Measurements from ENCODE around the gene MTHFD2.
A peak's percentile ranks its signal among the peaks of the same experiment; 100 is the strongest.
"Not testable (repeated sequence)": the region's sequence is repeated elsewhere in the genome, so short reads cannot be mapped to it uniquely, and the experiment has no call there.

The MTHFD2 gene

GRCh38 chr2:74178211-74179062 is 20.0 kb upstream of the MTHFD2 start, which contains the start of gene MOB1A:
Gene MOB1A (minus strand): TSS chr2:74178879. CDS start chr2:74178674, 205 bp downstream.
- no peaks in the 10 kb centered on the region for H3K4me1 ChIP-seq (ENCODE audit: control insufficient read depth, insufficient read depth, low read length)

GRCh38 chr2:74179063-74179865 is 19.2 kb upstream of the MTHFD2 start:
- WGBS (ENCODE audit: insufficient coverage, insufficient read length) = no CpG with 5 or more reads among the region's 25 CpGs
- Histone ChIP-seq H3K36me3 (ENCODE audit: control insufficient read depth, insufficient read depth, low read length) (no peaks in the 10 kb centered on the region), H3K27ac (ENCODE audit: low read length) (no peak overlapping the region)

More at GRCh38 chr2:74178211-74179062, 20.0 kb upstream of the MTHFD2 start, which contains the start of gene MOB1A:
- Histone ChIP-seq H3K27ac (ENCODE audit: low read length) (no peak within 1 kb of the TSS), H3K27me3 (ENCODE audit: control insufficient read depth, insufficient read depth, low read length) (no peaks in the 10 kb centered on the region), H3K36me3 (ENCODE audit: control insufficient read depth, insufficient read depth, low read length) (no peaks in the 10 kb centered on the region), H3K9me3 (ENCODE audit: control insufficient read depth, insufficient read depth, low read length) (no peaks in the 10 kb centered on the region), H3K4me3 (ENCODE audit: low read length) (peak within 1 kb of the TSS; percentile 89)
- peak; percentile 100 for DNase-seq (ENCODE audit: low read depth, low spot score)
- WGBS (ENCODE audit: insufficient coverage, insufficient read length) = no CpG with 5 or more reads among the region's 84 CpGs

GRCh38 chr2:74181739-74182138 is 16.7 kb upstream of the MTHFD2 start:
- H3K27me3 ChIP-seq (ENCODE audit: control insufficient read depth, insufficient read depth, low read length) = no peaks in the 10 kb centered on the region
- DNase-seq (ENCODE audit: low read depth, low spot score) = no peak
- no peaks in the 10 kb centered on the region for H3K9me3 ChIP-seq (ENCODE audit: control insufficient read depth, insufficient read depth, low read length)
- H3K36me3 ChIP-seq (ENCODE audit: control insufficient read depth, insufficient read depth, low read length) = no peaks in the 10 kb centered on the region
- H3K4me1 ChIP-seq (ENCODE audit: control insufficient read depth, insufficient read depth, low read length) = no peaks in the 10 kb centered on the region
- WGBS (ENCODE audit: insufficient coverage, insufficient read length) = no CpG with 5 or more reads among the region's 7 CpGs
- no peak overlapping the region for H3K27ac ChIP-seq (ENCODE audit: low read length)
- H3K4me3 ChIP-seq (ENCODE audit: low read length) = no peak overlapping the region

More at GRCh38 chr2:74179063-74179865, 19.2 kb upstream of the MTHFD2 start:
- DNase-seq (ENCODE audit: low read depth, low spot score) = no peak
- H3K9me3 ChIP-seq (ENCODE audit: control insufficient read depth, insufficient read depth, low read length) = no peaks in the 10 kb centered on the region
- H3K4me3 ChIP-seq (ENCODE audit: low read length) = no peak overlapping the region; the same call in 1 of the 2 replicates
- no peaks in the 10 kb centered on the region for H3K4me1 ChIP-seq (ENCODE audit: control insufficient read depth, insufficient read depth, low read length)
- no peaks in the 10 kb centered on the region for H3K27me3 ChIP-seq (ENCODE audit: control insufficient read depth, insufficient read depth, low read length)

- DNase-seq (ENCODE audit: low read depth, low spot score) = no peak
These were observed 14.5 kb upstream of the MTHFD2 start for GRCh38 chr2:74183878-74184277.

GRCh38 chr2:74186038-74186437 is 12.4 kb upstream of the MTHFD2 start:
- Histone ChIP-seq H3K27ac (ENCODE audit: low read length) (no peak overlapping the region), H3K9me3 (ENCODE audit: control insufficient read depth, insufficient read depth, low read length) (no peaks in the 10 kb centered on the region), H3K4me3 (ENCODE audit: low read length) (no peak overlapping the region), H3K36me3 (ENCODE audit: control insufficient read depth, insufficient read depth, low read length) (no peaks in the 10 kb centered on the region), H3K27me3 (ENCODE audit: control insufficient read depth, insufficient read depth, low read length) (no peaks in the 10 kb centered on the region), H3K4me1 (ENCODE audit: control insufficient read depth, insufficient read depth, low read length) (peaks cover 2% of the 10 kb centered on the region)
- no CpG with 5 or more reads among the region's 9 CpGs for WGBS (ENCODE audit: insufficient coverage, insufficient read length)
- DNase-seq (ENCODE audit: low read depth, low spot score) = no peak

More at GRCh38 chr2:74183878-74184277, 14.5 kb upstream of the MTHFD2 start:
- Histone ChIP-seq H3K27ac (ENCODE audit: low read length) (no peak overlapping the region), H3K9me3 (ENCODE audit: control insufficient read depth, insufficient read depth, low read length) (no peaks in the 10 kb centered on the region), H3K36me3 (ENCODE audit: control insufficient read depth, insufficient read depth, low read length) (no peaks in the 10 kb centered on the region), H3K4me1 (ENCODE audit: control insufficient read depth, insufficient read depth, low read length) (peaks cover 2% of the 10 kb centered on the region), H3K4me3 (ENCODE audit: low read length) (no peak overlapping the region), H3K27me3 (ENCODE audit: control insufficient read depth, insufficient read depth, low read length) (no peaks in the 10 kb centered on the region)
- WGBS (ENCODE audit: insufficient coverage, insufficient read length) = no CpG with 5 or more reads among the region's 2 CpGs

GRCh38 chr2:74186706-74187105 is 11.7 kb upstream of the MTHFD2 start:
- H3K36me3 ChIP-seq (ENCODE audit: control insufficient read depth, insufficient read depth, low read length); H3K27ac ChIP-seq (ENCODE audit: low read length); H3K4me1 ChIP-seq (ENCODE audit: control insufficient read depth, insufficient read depth, low read length); DNase-seq (ENCODE audit: low read depth, low spot score); H3K4me3 ChIP-seq (ENCODE audit: low read length); H3K27me3 ChIP-seq (ENCODE audit: control insufficient read depth, insufficient read depth, low read length); H3K9me3 ChIP-seq (ENCODE audit: control insufficient read depth, insufficient read depth, low read length): not testable (repeated sequence)
- WGBS (ENCODE audit: insufficient coverage, insufficient read length) = no CpG with 5 or more reads among the region's 15 CpGs

GRCh38 chr2:74188018-74188601 is 10.3 kb upstream of the MTHFD2 start:
- H3K27ac ChIP-seq (ENCODE audit: low read length) = no peak overlapping the region
- no peaks in the 10 kb centered on the region for H3K36me3 ChIP-seq (ENCODE audit: control insufficient read depth, insufficient read depth, low read length)
- DNase-seq (ENCODE audit: low read depth, low spot score) = no peak
- no peaks in the 10 kb centered on the region for H3K9me3 ChIP-seq (ENCODE audit: control insufficient read depth, insufficient read depth, low read length)
- H3K27me3 ChIP-seq (ENCODE audit: control insufficient read depth, insufficient read depth, low read length) = no peaks in the 10 kb centered on the region
- peaks cover 2% of the 10 kb centered on the region for H3K4me1 ChIP-seq (ENCODE audit: control insufficient read depth, insufficient read depth, low read length)
- H3K4me3 ChIP-seq (ENCODE audit: low read length) = no peak overlapping the region
- no CpG with 5 or more reads among the region's 6 CpGs for WGBS (ENCODE audit: insufficient coverage, insufficient read length)

- Histone ChIP-seq H3K36me3 (ENCODE audit: control insufficient read depth, insufficient read depth, low read length) (no peaks in the 10 kb centered on the region), H3K4me1 (ENCODE audit: control insufficient read depth, insufficient read depth, low read length) (peaks cover 2% of the 10 kb centered on the region), H3K27me3 (ENCODE audit: control insufficient read depth, insufficient read depth, low read length) (no peaks in the 10 kb centered on the region), H3K4me3 (ENCODE audit: low read length) (no peak overlapping the region), H3K27ac (ENCODE audit: low read length) (no peak overlapping the region), H3K9me3 (ENCODE audit: control insufficient read depth, insufficient read depth, low read length) (no peaks in the 10 kb centered on the region)
- WGBS (ENCODE audit: insufficient coverage, insufficient read length) = no CpG with 5 or more reads among the region's 3 CpGs
- no peak for DNase-seq (ENCODE audit: low read depth, low spot score)
These were observed 9.7 kb upstream of the MTHFD2 start for GRCh38 chr2:74188696-74189095.

GRCh38 chr2:74191596-74192380 is 6.6 kb upstream of the MTHFD2 start:
- Histone ChIP-seq H3K4me1 (ENCODE audit: control insufficient read depth, insufficient read depth, low read length) (peaks cover 2% of the 10 kb centered on the region), H3K9me3 (ENCODE audit: control insufficient read depth, insufficient read depth, low read length) (no peaks in the 10 kb centered on the region), H3K36me3 (ENCODE audit: control insufficient read depth, insufficient read depth, low read length) (no peaks in the 10 kb centered on the region), H3K27ac (ENCODE audit: low read length) (no peak overlapping the region), H3K4me3 (ENCODE audit: low read length) (no peak overlapping the region), H3K27me3 (ENCODE audit: control insufficient read depth, insufficient read depth, low read length) (no peaks in the 10 kb centered on the region)
- no peak for DNase-seq (ENCODE audit: low read depth, low spot score)
- no CpG with 5 or more reads among the region's 6 CpGs for WGBS (ENCODE audit: insufficient coverage, insufficient read length)
